Measurements from ENCODE around the gene RREB1. TPM values are rescaled to one million over a fixed set of nuclear protein-coding genes. Genes with fewer than 3 reads are reported as not detected.

Gene RREB1
- total RNA-seq, 1 experiment from 2014 or later = 35.8 TPM

- TF ChIP-seq CTCF (conservative IDR thresholded peaks at IDR 0.05) = no peak
- no CpG with 5 or more reads among the region's 16 CpGs for WGBS (ENCODE audit: extremely low coverage, insufficient read length, low lambda C conversion rate)
- Histone ChIP-seq H3K14ac (ENCODE audit: insufficient read depth, low read length) (no peak overlapping the region), H4K91ac (ENCODE audit: insufficient read length, low read depth, low read length) (no peak overlapping the region), H3K9me3 (ENCODE audit: control insufficient read depth, low read depth, low read length) (no peaks in the 10 kb centered on the region), H3K56ac (ENCODE audit: insufficient read length, low read depth, low read length) (no peak overlapping the region), H3K4me2 (ENCODE audit: insufficient read depth, insufficient read length, low read length) (no peak overlapping the region), H3K23ac (ENCODE audit: insufficient read length, low read depth, low read length) (no peak overlapping the region), H2AFZ (ENCODE audit: low read length) (no peak overlapping the region), H3K18ac (ENCODE audit: insufficient read length, low read depth, low read length) (no peak overlapping the region), H3K79me2 (ENCODE audit: insufficient read depth, low read length) (no peaks in the 10 kb centered on the region), H3K27ac (ENCODE audit: insufficient read length, low read depth, low read length) (no peak overlapping the region), H3K4me1 (ENCODE audit: insufficient read depth, low read length) (no peaks in the 10 kb centered on the region), H3K4ac (ENCODE audit: low read depth, low read length) (no peak overlapping the region), H4K5ac (ENCODE audit: insufficient read length, low read depth, low read length) (no peak overlapping the region), H4K20me1 (ENCODE audit: control insufficient read depth, insufficient read depth, insufficient read length) (no peaks in the 10 kb centered on the region), H4K8ac (replicated peaks; ENCODE audit: insufficient read length, low read depth, low read length) (no peak overlapping the region), H2BK15ac (ENCODE audit: low read depth, low read length) (no peak overlapping the region), H3K9ac (ENCODE audit: extremely low read depth, insufficient read length, low read length) (no peak overlapping the region), H3K27me3 (ENCODE audit: insufficient read depth, low read length) (no peaks in the 10 kb centered on the region), H2BK5ac (ENCODE audit: insufficient read length, low read length) (no peak overlapping the region), H2BK120ac (ENCODE audit: low read depth, low read length, poor library complexity, severe bottlenecking) (no peak overlapping the region), H3K79me1 (ENCODE audit: insufficient read depth, low read depth, low read length, poor library complexity, severe bottlenecking) (no peaks in the 10 kb centered on the region), H3T11ph (ENCODE audit: low read length) (no peak overlapping the region), H2BK20ac (ENCODE audit: low read depth, low read length, poor library complexity, severe bottlenecking) (no peak overlapping the region), H3K23me2 (ENCODE audit: insufficient read length, low read depth, low read length, poor library complexity, severe bottlenecking) (no peaks in the 10 kb centered on the region), H2BK12ac (ENCODE audit: insufficient read length, low read depth, low read length) (no peak overlapping the region), H2AK5ac (ENCODE audit: insufficient read length, low read length) (no peak overlapping the region)
- no peak for DNase-seq
- Mint-ChIP-seq H3K27ac (no peak overlapping the region; a peak in 1 of 7 replicates), H3K4me1 (peaks cover 9 to 10% of the 10 kb centered on the region in 2 experiments; a peak in 3 of 4 replicates), H3K4me3 (no peak overlapping the region), H3K36me3 (ENCODE audit: insufficient read depth in 1 of 3, low read depth in 3 of 3) (peaks cover 4 to 14% (median 5%) of the 10 kb centered on the region in 3 experiments; a peak in 6 of 7 replicates), H3K9me3 (no peaks in the 10 kb centered on the region), H3K27me3 (ENCODE audit: low read depth) (no peaks in the 10 kb centered on the region; the same call in 1 of the 2 replicates)
Measured at GRCh38 chr6:7201732-7202541, 94.2 kb downstream of the RREB1 start.

All from H9 (cell line).